Right lobe of liver (tissue), 6 donors: Measurements from ENCODE around the gene E2F6. TPM values are rescaled to one million over a fixed set of nuclear protein-coding genes. Genes with fewer than 3 reads are reported as not detected.

Experiments used
- ATAC-seq, 4 donors: fragments of 200-7000 bp; cut with Tn5 transposase; one replicate each; pipeline ENCODE4 v1.9.1; 2020; ENCODE audit warnings: mild to moderate bottlenecking in 4 of 4, moderate library complexity in 4 of 4
- DNase-seq, 3 donors: peaks; one replicate each; pipeline ENCODE4 v3.0.0-alpha.2; 2020
- H3K27ac ChIP-seq, 3 donors: fragments of 200-600 bp; one replicate each; pipeline ENCODE4 v1.8.0; 2022
- H3K27me3 ChIP-seq, 2 donors: fragments of 200-600 bp; one replicate each; pipeline ENCODE4 v1.8.0; 2022
- H3K36me3 ChIP-seq, 4 donors: fragments of 200-600 bp; sonication (generic) in 1 of 4; one replicate each; pipeline versions ENCODE4 v1.5.1 to v1.8.0; 2017 to 2022; ENCODE audit warnings: control low read depth in 1 of 4
- H3K4me1 ChIP-seq, 4 donors: fragments of 200-600 bp; sonication (generic) in 1 of 4; one replicate each; pipeline versions ENCODE4 v1.5.1 to v1.8.0; 2017 to 2022; ENCODE audit warnings: control low read depth in 1 of 4
- H3K4me3 ChIP-seq, 3 donors: fragments of 200-600 bp; one replicate each; pipeline ENCODE4 v1.8.0; 2022
- H3K9me3 ChIP-seq, 4 donors: fragments of 200-600 bp; sonication (generic) in 1 of 4; one replicate each; pipeline versions ENCODE4 v1.5.1 to v1.8.0; 2017 to 2022; ENCODE audit warnings: control low read depth in 1 of 4
- POLR2A ChIP-seq: fragments of 450-650 bp; IDR thresholded peaks from one replicate; pipeline ENCODE4 v1.6.1; 2017; ENCODE audit warnings: antibody characterized with exemption, mild to moderate bottlenecking
- WGBS: methylation state at CpG from one replicate; pipeline ENCODE4 v1.1.6; 2018; ENCODE audit warnings: low coverage, low lambda C conversion rate; ENCODE audit not compliant: insufficient coverage; ENCODE audit errors: missing lambda C conversion rate; 5-methylcytosine and 5-hydroxymethylcytosine counted together
- intact Hi-C, 2 donors: fragments of 100-400 bp; cut with DNase I; formaldehyde crosslinking; loops; one replicate each; pipeline versions ENCODE4 v1.11.2 to v1.14.1; 2022
- total RNA-seq, 6 experiments: library from RNA; depleted of rRNA in 2 of 6; stranded (reverse); fragments of >200 nt in 2 of 6; fragmentation: NEBNext Ultra II Directional in 3 of 6; extraction: Animal tissue kit (Norgen Biotek cat#: 25700) in 3 of 6; gene quantifications; one replicate each; pipeline versions ENCODE4 v1.1.0 to v1.2.4, GENCODE V29; 2016 to 2023
- TF ChIP-seq, protein P1 (sequence below), 4 donors: fragments of 200-600 bp in 3 of 4; fragments of 450-650 bp in 1 of 4; IDR thresholded peaks; one replicate each; pipeline versions ENCODE4 v1.5.1 to v1.8.0; 2016 to 2022; ENCODE audit warnings: antibody characterized with exemption in 4 of 4, mild to moderate bottlenecking in 2 of 4
- donor health status: DM: no; HTN: yes; CAD: no.
- donor health status: DM: no; HTN: no; CAD: no.
- donor health status: DM: no; HTN: no; CAD: no.
- donor health status: DM: no; HTN: yes; CAD: no.
- donor health status: DM: no; HTN: yes; CAD: no.

E2F6 gene
- total RNA-seq, 6 experiments from 2014 or later, result 4.4 to 9.9 (median 5.8) TPM

DNA sequence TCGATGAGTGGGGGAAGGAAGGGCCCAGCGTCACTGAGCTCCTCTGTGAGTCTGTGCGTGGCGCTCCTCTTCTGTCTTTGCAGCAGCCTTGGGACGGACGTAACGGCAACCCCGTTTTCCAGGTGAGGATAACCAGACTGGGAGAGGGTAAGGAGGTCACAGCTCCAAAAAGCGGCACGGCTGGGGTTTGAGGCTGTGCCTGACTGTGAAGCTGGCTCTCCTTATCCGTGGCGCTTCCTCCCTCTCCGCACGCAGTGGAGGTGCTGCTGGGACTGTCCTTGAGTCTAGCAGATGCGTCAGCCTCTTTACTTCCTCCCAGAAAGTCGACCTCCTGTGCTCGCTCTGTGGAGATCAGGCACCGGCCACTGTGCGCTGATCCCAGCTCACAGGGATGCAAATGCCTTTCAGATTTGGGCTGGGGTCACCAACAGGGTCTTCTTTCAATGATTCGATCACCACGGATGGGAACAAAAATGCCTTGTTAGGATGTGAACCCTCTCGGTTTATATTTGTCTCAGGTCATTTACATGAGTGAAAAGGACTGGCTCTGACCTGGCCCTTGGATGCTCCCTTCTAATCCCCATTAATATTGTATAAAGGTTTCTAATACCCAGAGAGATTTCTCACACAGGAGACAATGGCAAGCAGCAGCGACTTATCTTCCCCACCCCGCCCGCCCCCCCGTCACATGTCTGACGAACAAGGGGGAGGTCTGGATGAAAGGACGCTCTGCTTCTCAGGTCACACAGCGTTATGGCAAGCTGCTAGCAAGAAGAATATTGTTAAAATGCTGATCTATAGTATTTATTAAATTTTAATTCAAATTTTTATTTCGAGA is 30.1 kb upstream of the E2F6 start:
- 61% methylated on average over 21 of the region's 30 CpGs for WGBS
- no peak overlapping the region for H3K27ac ChIP-seq
- H3K36me3 ChIP-seq, result no peaks in the 10 kb centered on the region
- no peaks in the 10 kb centered on the region for H3K27me3 ChIP-seq
- H3K4me3 ChIP-seq, result no peak overlapping the region
- no peaks in the 10 kb centered on the region for H3K9me3 ChIP-seq
- no peak for TF ChIP-seq POLR2A
- TF ChIP-seq, protein P1, sequence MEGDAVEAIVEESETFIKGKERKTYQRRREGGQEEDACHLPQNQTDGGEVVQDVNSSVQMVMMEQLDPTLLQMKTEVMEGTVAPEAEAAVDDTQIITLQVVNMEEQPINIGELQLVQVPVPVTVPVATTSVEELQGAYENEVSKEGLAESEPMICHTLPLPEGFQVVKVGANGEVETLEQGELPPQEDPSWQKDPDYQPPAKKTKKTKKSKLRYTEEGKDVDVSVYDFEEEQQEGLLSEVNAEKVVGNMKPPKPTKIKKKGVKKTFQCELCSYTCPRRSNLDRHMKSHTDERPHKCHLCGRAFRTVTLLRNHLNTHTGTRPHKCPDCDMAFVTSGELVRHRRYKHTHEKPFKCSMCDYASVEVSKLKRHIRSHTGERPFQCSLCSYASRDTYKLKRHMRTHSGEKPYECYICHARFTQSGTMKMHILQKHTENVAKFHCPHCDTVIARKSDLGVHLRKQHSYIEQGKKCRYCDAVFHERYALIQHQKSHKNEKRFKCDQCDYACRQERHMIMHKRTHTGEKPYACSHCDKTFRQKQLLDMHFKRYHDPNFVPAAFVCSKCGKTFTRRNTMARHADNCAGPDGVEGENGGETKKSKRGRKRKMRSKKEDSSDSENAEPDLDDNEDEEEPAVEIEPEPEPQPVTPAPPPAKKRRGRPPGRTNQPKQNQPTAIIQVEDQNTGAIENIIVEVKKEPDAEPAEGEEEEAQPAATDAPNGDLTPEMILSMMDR (IDR thresholded peaks at IDR 0.05), result no peak
- intact Hi-C loops, result no loop called here
- ATAC-seq (peak in 1 of 4 donors; percentile 3), DNase-seq (no peak)
- H3K4me1 ChIP-seq, result peaks cover 0 to 30% (median 12%) of the 10 kb centered on the region in 4 donors

DNA sequence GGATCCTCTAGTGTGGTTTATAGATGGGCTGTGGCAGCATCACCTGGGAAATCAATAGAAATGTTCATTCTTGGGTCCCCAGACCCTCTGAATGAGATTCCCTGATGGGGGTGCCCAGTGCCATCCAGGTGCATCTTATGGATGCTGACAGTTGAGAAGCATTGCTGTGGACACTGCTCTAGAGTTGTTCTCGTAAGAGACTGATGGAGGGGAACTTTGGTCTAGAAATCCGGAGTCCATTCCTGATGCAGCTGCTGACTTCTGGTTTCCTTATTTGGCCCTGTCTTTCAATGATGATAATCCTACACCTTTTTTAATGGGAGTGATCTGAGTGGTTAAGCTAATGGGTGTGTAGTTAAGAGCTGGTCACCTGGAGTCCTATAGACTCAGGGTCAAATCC is 28.3 kb upstream of the E2F6 start:
- intact Hi-C loops, result no loop called here
- WGBS, result 83% methylated on average over 1 of the region's 2 CpGs
- peaks cover 0 to 14% (median 7%) of the 10 kb centered on the region in 4 donors for H3K4me1 ChIP-seq
- no peaks in the 10 kb centered on the region for H3K9me3 ChIP-seq
- DNase-seq (no peak), ATAC-seq (no peak)
- H3K27me3 ChIP-seq, result no peaks in the 10 kb centered on the region
- H3K27ac ChIP-seq, result no peak overlapping the region
- H3K4me3 ChIP-seq, result no peak overlapping the region
- H3K36me3 ChIP-seq, result no peaks in the 10 kb centered on the region
- TF ChIP-seq POLR2A, result no peak
- TF ChIP-seq, protein P1 (IDR thresholded peaks at IDR 0.05), result no peak

DNA sequence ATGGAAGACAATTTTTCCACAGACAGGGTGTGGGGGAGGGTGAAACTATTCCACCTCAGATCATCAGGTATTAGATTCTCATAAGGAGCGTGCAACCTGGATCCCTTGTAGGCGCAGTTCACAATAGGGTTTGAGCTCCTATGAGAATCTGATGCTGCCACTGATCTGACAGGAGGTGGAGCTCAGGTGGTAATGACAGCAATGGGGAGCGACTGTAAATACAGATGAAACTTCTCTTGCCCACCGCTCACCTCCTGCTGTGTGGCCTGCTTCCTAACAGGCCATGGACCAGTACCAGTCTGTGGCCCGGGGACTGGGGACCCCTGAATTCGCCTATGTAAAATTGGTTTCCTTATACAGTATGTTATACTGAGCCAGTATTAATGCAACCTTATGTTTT is 27.3 kb upstream of the E2F6 start:
- DNase-seq (no peak), ATAC-seq (no peak)
- no peaks in the 10 kb centered on the region for H3K36me3 ChIP-seq
- TF ChIP-seq POLR2A, result no peak
- TF ChIP-seq, protein P1 (IDR thresholded peaks at IDR 0.05), result no peak
- intact Hi-C loops, result no loop called here
- H3K9me3 ChIP-seq, result no peaks in the 10 kb centered on the region
- no peak overlapping the region for H3K4me3 ChIP-seq
- H3K4me1 ChIP-seq, result peaks cover 0 to 6% (median 2%) of the 10 kb centered on the region in 4 donors
- H3K27me3 ChIP-seq, result no peaks in the 10 kb centered on the region
- 93% methylated on average over 2 of the region's 6 CpGs for WGBS
- no peak overlapping the region for H3K27ac ChIP-seq

DNA sequence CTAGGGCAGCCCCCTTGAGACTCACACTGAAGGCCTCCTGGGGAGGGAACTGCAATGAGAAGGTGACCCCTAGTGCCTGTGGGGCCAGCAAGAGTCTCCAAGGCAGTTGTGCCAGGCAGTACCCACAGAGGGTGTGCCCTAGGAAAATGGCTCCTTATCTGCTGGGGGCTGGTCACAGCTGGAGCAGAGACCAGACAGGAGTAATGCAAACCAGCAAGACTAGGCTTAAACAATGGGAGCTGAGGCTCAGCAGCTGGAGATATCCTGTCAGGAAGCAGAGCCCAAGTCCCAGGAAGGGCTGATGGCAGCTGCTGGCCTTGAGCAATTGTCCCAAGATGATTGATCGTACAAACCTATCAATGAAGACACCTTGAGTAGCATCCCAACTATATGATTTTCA is 26.8 kb upstream of the E2F6 start:
- WGBS, result no CpG with 5 or more reads among the region's 1 CpG
- H3K4me3 ChIP-seq, result no peak overlapping the region
- H3K36me3 ChIP-seq, result no peaks in the 10 kb centered on the region
- no peaks in the 10 kb centered on the region for H3K9me3 ChIP-seq
- DNase-seq (no peak), ATAC-seq (no peak)
- TF ChIP-seq, protein P1 (IDR thresholded peaks at IDR 0.05), result no peak
- no peak for TF ChIP-seq POLR2A
- intact Hi-C loops, result no loop called here
- H3K4me1 ChIP-seq, result peaks cover 0 to under 1% (median 0%) of the 10 kb centered on the region in 4 donors
- no peaks in the 10 kb centered on the region for H3K27me3 ChIP-seq
- H3K27ac ChIP-seq, result no peak overlapping the region
